HL-60/S4 treated with phorbol 12-myristate 13-acetate at 8.2 ng/mL for 4 days and 3 days (cell line): ENCODE data around the gene RASA3.

Experiments used
- in situ Hi-C: fragments of 300-500 bp; cut with MboI; formaldehyde crosslinking; loops from 2 replicates; pipeline ENCODE4 v1.15.0; 2022; ENCODE audit warnings: low sequenced_read_pairs

Gene RASA3

GRCh38 chr13:113929628-113930615 lies 202.5 kb downstream of the RASA3 start:
- in situ Hi-C loops, result no loop called here

DNA sequence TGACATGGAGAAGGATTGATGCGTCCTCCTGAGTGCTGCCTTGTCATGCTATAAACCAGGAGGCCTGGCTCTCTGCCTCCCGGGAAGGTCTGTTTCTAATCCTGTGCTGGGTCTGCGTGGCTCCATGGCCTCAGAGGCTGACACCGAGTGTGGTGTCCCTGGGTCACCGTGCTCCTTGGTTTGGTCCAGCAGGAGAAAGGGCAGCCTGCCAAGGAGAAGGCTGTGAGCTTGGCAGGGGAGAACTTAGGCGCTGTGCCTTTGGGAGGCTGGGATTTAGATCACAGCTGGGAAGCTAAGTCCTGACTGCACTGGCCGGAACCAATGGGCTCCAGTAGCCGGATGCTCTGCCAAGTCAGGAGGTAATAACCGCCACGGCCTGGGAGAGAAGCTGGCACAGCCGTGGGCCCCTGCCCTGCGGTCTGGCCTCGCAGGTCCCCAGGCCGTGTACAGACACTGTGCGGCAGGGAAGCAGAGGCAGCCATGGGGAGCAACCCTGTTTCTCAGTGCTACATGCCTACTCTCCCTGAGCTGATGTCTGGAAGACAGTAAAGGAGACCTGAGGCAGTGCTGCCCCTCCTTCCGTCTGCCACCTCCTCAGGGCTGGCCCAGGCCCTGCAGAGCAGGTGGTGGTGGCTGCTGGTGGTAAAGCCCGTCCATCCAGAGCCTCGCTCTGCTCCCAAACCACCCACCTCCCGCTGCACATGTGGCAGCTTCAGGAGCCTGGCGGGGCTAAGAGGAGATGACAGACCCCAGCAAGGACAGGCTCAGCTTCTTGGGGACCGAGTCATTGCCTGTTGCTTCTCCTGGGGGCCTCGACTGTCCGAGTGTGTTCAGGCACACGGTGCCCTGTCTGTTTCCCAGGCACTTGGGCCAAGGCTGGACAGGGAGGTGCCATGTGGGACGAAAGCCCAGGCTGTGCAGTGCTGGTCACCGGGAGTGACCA lies 203.5 kb downstream of the RASA3 start:
- in situ Hi-C loops, result no loop called here
